ENCODE results near the gene MXD1.

MXD1 gene

GRCh38 chr2:69955029-69955428 lies 40.1 kb downstream of the MXD1 start:
- no peak for DNase-seq

GRCh38 chr2:69956475-69956979 lies 41.6 kb downstream of the MXD1 start:
- DNase-seq, result no peak

GRCh38 chr2:69957965-69958364 lies 43.1 kb downstream of the MXD1 start:
- no peak for DNase-seq

- no peak for DNase-seq
Observed at GRCh38 chr2:69958480-69958879, 43.6 kb downstream of the MXD1 start.

GRCh38 chr2:69959425-69959824 lies 44.5 kb downstream of the MXD1 start:
- DNase-seq, result no peak

GRCh38 chr2:69960821-69961220 lies 45.9 kb downstream of the MXD1 start:
- no peak for DNase-seq

- DNase-seq, result no peak
Observed at GRCh38 chr2:69961496-69961895, 46.6 kb downstream of the MXD1 start, which contains the start of gene ASPRV1. Gene ASPRV1 (minus strand): TSS chr2:69961631. CDS start chr2:69961436, 195 bp downstream.

- no peak for DNase-seq
Observed at GRCh38 chr2:69962986-69963730, 48.2 kb downstream of the MXD1 start.

- no peak for DNase-seq
Observed at GRCh38 chr2:69964353-69964841, 49.5 kb downstream of the MXD1 start.

- no peak for DNase-seq
Observed at GRCh38 chr2:69965756-69966445, 51.0 kb downstream of the MXD1 start.

- no peak for DNase-seq
Observed at GRCh38 chr2:69966496-69966895, 51.6 kb downstream of the MXD1 start.

- DNase-seq, result no peak
Observed at GRCh38 chr2:69968609-69969008, 53.7 kb downstream of the MXD1 start.

- DNase-seq, result no peak
Observed at GRCh38 chr2:69969126-69969983, 54.4 kb downstream of the MXD1 start.

- DNase-seq, result no peak
Observed at GRCh38 chr2:69969991-69970390, 55.1 kb downstream of the MXD1 start.

GRCh38 chr2:69972822-69973221 lies 57.9 kb downstream of the MXD1 start:
- no peak for DNase-seq

GRCh38 chr2:69973335-69973735 lies 58.4 kb downstream of the MXD1 start:
- no peak for DNase-seq

GRCh38 chr2:69975136-69975852 lies 60.4 kb downstream of the MXD1 start:
- DNase-seq, result no peak

- no peak for DNase-seq
Observed at GRCh38 chr2:69975853-69976462, 61.0 kb downstream of the MXD1 start.

- DNase-seq, result no peak
Observed at GRCh38 chr2:69977186-69977585, 62.3 kb downstream of the MXD1 start.

GRCh38 chr2:69977906-69978482 lies 63.1 kb downstream of the MXD1 start:
- no peak for DNase-seq

Data from effector CD8-positive, alpha-beta T cell (primary cell).